Measurements from ENCODE around the gene TNS4.

Gene TNS4

GRCh38 chr17:40500190-40500589 is 1.2 kb downstream of the TNS4 start:
- in situ Hi-C loops (cut with MboI; ENCODE audit: low pct_unique_long_range_greater_than_20kb, low sequenced_read_pairs, unreplicated experiment), result no loop called here
- no peak for TF ChIP-seq CTCF (IDR thresholded peaks at IDR 0.05; ENCODE audit: extremely low read depth, insufficient read depth, missing control alignments)
- no peak for DNase-seq (ENCODE audit: low spot score)

- in situ Hi-C loops (cut with MboI; ENCODE audit: low pct_unique_long_range_greater_than_20kb, low sequenced_read_pairs, unreplicated experiment), result no loop called here
- DNase-seq (ENCODE audit: low spot score), result no peak
- no peak for TF ChIP-seq CTCF (IDR thresholded peaks at IDR 0.05; ENCODE audit: extremely low read depth, insufficient read depth, missing control alignments)
Measured at GRCh38 chr17:40499551-40500189, 1.8 kb downstream of the TNS4 start.

- TF ChIP-seq CTCF (IDR thresholded peaks at IDR 0.05; ENCODE audit: extremely low read depth, insufficient read depth, missing control alignments), result no peak
- no peak for DNase-seq (ENCODE audit: low spot score)
- in situ Hi-C loops (cut with MboI; ENCODE audit: low pct_unique_long_range_greater_than_20kb, low sequenced_read_pairs, unreplicated experiment), result no loop called here
Measured at GRCh38 chr17:40498281-40499084, 2.9 kb downstream of the TNS4 start.

- in situ Hi-C loops (cut with MboI; ENCODE audit: low pct_unique_long_range_greater_than_20kb, low sequenced_read_pairs, unreplicated experiment), result no loop called here
- no peak for TF ChIP-seq CTCF (IDR thresholded peaks at IDR 0.05; ENCODE audit: extremely low read depth, insufficient read depth, missing control alignments)
- no peak for DNase-seq (ENCODE audit: low spot score)
Measured at GRCh38 chr17:40497695-40498094, 3.7 kb downstream of the TNS4 start.

GRCh38 chr17:40496634-40497420 is 4.6 kb downstream of the TNS4 start:
- DNase-seq (ENCODE audit: low spot score), result no peak
- in situ Hi-C loops (cut with MboI; ENCODE audit: low pct_unique_long_range_greater_than_20kb, low sequenced_read_pairs, unreplicated experiment), result no loop called here
- no peak for TF ChIP-seq CTCF (IDR thresholded peaks at IDR 0.05; ENCODE audit: extremely low read depth, insufficient read depth, missing control alignments)

GRCh38 chr17:40496170-40496569 is 5.3 kb downstream of the TNS4 start:
- in situ Hi-C loops (cut with MboI; ENCODE audit: low pct_unique_long_range_greater_than_20kb, low sequenced_read_pairs, unreplicated experiment), result no loop called here
- TF ChIP-seq CTCF (IDR thresholded peaks at IDR 0.05; ENCODE audit: extremely low read depth, insufficient read depth, missing control alignments), result no peak
- DNase-seq (ENCODE audit: low spot score), result no peak

Measured in GM13977 (cell line).